NK-92 treated with Interleukin-12 subunit alpha and Interleukin-12 subunit beta, amount 100 ng/mL, for 24 hours (cell line): ENCODE data around the gene EIF5A.
"Not testable (repeated sequence)": the region's sequence is repeated elsewhere in the genome, so short reads cannot be mapped to it uniquely, and the experiment has no call there.

Experiments used
- DNase-seq: peaks from one replicate; lab custom pipeline; 2025; lab: John Stamatoyannopoulos, UW

The EIF5A gene

DNA sequence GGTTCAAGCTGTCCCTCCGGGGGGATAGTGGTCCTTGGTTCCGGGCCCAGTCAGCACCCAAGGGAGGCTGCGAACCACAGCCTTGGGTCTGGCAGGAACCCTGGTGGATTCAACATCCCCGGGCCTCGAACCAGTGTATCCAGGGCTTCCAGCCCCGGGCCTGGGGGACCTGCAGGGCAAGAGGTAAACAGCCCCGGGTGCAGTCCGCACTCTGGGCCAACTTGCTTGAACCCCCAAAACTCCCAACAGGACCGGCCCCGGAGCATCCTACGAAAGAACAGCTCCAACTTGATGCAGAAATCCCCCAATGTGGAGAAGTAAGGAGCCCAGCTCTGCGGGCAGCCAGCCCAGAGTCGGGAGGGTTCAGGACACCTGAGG is 23.2 kb downstream of the EIF5A start:
- DNase-seq: no peak

DNA sequence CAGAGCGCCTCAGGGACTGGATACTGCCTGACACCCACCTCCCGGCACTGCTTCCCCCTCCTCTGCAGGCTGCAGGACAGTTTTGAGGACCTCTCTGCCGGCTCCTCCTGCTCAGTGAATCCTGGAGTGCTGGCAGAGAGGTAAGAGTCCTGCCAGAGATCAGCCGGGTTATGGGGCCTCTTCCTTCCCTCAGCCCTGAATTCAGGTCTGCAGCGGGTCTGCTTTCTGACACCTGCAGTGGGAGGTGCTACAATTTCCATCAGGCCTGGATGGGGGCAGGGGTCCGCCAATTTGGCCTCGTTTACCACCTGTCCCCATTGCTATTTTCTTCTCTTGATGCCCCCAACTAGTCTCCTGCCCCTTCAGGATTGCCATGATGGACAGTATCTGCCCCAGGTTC is 24.7 kb downstream of the EIF5A start:
- no peak for DNase-seq

DNA sequence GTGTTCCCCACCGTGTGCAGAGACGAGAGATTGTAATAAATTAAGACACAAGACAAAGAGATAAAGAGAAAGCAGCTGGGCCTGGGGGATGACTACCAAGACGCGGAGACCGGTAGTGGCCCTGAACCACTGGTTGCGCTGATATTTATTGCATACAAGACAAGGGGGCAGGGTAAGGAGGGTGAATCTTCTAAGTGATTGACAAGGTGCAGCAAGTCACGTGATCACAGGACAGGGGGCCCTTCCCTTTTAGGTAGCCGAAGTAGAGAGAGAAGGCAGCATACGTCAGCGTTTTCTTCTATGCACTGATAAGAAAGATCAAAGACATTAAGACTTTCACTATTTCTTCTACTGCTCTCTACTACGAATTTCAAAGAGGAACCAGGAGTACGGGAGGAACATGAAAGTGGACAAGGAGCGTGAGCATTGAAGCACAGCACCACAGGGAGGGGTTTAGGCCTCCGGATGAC is 25.2 kb downstream of the EIF5A start:
- not testable (repeated sequence) for DNase-seq

DNA sequence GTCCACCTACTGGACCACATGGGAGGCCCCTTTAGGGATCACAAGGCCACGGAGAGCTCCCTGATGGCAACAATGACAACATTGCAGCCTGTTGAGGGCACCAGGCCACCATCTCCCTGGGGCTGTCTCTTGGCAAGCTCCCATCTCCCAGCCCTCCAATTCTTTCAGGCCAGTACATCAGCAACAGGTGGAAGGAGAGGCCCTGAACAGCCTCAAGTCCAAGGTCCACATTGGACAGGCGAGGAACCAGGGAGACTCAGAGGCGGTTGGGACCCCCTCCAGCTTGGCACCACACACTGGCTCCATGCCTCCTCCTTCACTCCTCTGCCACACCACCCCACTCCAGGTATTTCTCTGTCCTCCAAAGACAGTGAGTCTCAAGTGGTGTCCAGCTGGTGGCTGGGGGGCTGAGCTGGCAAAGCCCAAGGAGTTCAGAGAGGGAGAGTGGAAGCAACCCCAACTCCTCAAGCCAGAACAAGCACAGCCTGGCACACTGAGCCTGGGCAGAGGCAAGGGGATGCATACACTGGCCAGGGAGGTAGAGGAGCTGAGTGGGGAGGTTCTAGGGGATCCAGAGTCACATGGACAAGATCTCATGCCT is 27.6 kb downstream of the EIF5A start:
- DNase-seq: no peak

DNA sequence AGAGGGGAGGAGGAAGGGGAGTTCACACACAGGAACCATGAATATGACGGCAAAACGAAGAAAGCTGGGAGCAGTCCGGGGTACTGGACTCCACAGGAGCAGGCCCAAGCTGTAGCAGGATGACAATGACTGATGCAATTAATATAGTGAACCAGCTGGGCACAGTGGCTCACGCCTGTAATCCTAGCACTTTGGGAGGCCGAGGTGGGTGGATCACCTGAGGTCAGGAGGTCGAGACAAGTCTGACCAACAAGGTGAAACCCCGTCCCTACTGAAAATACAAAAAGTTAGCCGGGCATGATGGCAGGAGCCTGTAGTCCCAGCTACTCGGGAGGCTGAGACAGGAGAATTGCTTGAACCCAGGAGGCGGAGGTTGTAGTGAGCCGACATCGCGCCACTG is 28.3 kb downstream of the EIF5A start:
- not testable (repeated sequence) for DNase-seq

DNA sequence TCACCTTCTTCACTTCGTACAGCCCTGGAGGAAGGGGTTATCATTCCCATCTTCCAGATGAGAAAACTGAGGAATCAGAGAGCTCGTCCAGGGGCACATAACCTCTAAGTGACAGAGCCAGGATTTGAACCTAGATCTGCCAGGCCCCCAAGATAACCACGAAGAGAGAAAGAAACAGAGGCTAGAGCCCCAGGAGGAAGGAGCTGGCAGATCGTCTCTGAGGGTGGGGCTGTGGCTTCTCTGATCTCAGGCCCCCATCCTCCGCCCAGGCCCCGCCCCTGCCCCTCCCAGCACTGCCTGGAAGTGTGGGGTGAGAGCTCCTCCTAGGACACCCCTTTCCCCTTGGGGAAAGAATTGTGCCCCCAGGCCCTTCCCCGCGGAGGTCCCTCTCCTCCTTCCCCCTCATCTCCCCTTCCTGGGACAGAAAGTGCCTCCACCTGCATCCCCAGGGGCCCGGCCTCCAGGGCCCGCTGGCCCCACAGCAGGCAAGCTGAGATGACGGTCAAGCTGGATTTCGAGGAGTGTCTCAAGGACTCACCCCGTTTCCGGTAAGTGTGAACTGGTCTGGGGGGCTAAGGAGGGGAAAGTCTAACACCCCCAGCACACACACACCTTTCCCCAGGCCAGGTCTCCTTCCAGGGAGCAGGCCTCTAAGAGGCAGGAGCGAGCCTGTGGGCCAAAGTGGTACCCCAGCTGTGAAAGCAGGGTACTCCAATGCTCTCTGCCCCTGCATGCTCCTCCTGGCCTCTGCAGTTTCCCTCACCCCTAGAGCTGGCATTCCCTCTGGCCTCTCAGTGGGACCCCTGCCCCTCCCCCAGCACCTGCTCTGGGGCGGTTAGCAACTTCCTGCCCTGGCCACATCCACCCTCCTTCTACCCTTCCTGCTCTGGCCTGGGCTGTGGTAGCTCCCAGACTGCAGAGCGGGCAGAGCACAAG is 29.1 kb downstream of the EIF5A start, which contains the start of gene ACAP1:
Gene ACAP1 (plus strand): TSS at position 290 of the 936 bp plus-strand sequence. CDS start 206 bp downstream, at position 496.
- DNase-seq: peak; percentile 46

DNA sequence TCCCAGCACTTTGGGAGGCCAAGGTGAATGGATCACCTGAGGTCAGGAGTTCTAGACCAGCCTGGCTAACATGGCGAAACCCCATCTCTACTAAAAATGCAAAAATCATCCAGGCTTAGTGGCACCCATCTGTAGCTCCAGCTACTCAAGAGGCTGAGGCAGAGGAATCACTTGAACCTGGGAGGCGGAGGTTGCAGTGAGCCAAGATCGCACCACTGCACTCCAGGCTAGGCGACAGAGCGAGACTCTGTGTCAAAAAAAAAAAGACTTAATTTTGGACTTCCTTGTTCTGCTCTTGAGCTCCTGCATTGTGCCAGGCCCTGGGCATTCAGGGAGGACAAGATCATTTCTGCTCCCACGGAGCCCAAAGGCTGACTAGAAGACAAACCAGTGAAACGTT is 30.2 kb downstream of the EIF5A start:
- DNase-seq: not testable (repeated sequence)

DNA sequence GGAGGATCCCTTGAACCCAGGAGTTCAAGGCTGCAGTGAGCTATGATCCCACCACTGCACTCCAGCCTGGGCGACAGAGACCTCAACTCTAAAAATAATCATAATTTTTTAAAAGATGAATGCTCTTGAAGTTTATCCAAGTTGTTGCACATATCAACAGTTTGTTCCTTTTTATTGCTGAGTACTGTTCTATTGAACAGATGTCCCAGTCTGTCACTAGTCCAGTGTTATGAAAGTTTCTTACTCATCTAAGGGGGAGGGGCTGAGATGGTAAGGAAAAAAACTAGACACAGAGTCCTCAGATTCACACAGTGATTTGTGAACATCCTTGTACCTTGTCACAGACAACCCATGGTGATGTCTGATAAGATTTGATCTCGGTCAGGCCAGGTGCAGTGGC is 32.8 kb downstream of the EIF5A start:
- no peak for DNase-seq

DNA sequence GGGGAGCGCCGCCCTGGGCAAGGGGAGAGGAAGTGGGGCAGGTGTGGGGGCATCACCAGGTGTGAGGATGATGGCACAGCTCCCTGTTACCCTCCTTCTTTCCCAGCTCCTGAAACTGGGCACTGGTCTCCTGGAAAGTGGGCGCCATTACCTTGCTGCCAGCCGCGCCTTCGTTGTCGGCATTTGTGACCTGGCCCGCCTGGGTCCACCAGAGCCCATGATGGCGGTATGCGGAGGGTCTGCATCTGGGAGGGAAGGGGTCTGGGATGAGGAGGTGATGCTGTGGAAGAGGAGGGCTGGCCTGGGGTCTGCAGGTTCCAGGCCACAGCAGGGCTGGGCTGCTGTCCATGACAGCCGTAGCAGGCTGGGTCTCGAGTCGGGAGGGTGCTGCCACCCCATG is 34.4 kb downstream of the EIF5A start:
- no peak for DNase-seq

DNA sequence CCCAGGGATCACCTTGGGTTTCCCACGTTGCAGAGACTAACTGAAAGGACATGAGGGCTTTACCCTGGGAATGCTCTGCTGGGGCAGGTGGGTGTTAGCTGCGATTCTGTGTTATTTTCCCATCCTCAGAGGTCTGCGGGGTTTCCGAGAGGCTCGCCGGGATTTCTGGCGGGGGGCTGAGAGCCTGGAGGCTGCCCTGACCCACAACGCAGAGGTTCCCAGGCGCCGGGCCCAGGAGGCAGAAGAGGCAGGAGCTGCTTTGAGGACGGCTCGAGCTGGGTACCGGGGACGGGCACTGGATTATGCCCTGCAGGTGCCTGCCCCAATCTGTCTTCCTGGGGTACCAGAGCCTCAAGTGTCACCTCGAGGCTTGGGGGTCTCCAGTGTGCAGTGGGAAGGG is 35.8 kb downstream of the EIF5A start:
- no peak for DNase-seq

DNA sequence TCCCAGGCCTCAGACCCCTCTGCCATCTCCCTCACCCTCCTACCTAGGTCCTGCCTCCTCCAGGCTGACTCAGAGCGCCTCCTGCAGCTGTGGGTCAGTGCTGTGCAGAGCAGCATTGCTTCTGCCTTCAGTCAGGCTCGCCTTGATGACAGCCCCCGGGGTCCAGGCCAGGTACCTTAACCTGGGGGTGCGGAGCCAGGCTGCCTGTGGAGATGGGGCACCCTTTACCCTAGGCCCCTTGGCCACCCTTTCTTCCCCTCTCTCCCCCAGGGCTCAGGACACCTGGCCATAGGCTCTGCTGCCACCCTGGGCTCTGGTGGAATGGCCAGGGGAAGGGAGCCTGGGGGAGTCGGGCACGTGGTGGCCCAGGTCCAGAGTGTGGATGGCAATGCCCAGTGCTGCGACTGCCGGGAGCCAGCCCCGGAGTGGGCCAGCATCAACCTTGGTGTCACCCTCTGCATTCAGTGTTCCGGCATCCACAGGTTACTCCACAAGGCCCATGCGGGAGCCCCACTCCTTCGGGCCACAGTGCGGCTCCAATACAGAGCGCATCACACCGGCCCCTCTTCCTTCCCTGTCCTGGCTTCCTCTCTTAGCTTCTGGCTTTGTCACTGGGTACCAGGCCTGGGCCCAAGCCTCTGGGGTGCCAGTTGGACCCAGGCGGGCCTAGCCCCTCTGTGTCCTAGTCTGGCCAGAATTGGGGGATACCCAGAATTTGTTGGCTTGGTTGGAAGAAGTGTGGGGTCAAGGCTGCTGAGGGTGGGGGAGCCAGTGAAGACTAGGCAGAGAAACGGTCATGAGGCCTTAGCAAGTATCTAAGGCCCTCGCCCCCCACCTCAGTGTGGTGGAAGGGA is 39.6 kb downstream of the EIF5A start:
- DNase-seq: no peak

DNA sequence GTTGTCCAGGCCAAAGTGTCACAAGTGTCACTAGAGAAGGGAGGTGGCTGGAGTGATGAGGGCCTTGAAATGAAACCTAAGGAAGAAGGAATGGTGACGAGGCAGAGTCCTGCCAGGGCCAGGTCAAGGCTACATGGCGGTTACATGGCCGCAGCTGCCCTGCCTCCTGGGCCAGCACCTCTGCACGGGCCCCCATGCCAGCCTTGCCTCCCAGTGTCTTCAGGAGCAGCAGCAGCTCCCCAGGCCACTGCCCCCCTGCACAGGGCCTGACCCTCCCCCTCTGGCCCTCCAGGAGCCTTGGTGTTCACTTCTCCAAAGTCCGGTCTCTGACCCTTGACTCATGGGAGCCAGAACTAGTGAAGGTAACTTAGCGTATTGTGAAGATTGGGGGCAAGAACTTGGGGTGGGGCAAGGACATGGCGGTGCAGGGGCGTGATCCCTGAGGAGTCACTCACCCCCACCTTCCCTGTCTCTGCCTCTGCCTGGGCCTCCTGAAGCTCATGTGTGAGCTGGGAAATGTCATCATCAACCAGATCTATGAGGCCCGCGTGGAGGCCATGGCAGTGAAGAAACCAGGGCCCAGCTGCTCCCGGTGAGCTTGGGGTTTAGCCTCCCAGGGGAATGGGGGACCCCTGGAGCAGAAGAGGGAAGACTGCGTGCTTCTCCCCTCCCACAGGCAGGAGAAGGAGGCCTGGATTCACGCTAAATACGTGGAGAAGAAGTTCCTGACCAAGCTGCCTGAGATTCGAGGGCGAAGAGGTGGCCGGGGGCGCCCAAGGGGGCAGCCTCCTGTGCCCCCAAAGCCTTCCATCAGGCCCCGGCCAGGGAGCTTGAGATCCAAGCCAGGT is 40.4 kb downstream of the EIF5A start:
- no peak for DNase-seq

DNA sequence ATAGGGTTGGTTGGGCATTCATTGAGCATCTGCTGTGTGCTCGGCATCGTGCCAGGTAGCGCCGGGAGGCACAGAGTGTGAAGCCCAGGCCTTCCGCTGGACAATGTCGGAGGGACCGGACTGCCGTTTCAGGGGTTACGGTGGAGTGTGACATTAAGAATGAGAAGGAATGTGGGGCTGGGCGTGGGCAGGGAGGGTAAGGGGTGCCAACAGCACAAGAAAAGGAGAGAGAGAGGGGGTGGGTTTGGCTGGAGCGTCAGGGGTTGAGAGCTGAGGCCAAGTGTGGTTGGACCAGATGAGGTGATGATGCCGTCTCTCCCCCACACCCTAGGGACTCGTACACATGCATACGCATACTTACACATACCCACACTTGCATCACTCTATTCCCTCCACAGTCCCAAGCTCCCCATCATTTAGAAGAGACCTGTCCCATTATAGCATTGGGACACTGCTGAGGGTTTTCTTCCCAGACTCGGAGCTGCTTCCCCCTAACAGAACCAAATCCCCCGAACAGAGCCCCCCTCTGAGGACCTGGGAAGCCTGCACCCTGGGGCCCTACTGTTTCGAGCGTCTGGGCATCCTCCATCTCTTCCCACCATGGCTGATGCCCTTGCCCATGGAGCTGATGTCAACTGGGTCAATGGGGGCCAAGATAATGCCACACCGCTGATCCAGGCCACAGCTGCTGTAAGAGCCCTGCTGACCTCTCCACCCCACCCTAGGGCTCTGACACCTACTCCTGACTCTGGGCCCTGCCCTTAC is 41.2 kb downstream of the EIF5A start:
- no peak for DNase-seq

DNA sequence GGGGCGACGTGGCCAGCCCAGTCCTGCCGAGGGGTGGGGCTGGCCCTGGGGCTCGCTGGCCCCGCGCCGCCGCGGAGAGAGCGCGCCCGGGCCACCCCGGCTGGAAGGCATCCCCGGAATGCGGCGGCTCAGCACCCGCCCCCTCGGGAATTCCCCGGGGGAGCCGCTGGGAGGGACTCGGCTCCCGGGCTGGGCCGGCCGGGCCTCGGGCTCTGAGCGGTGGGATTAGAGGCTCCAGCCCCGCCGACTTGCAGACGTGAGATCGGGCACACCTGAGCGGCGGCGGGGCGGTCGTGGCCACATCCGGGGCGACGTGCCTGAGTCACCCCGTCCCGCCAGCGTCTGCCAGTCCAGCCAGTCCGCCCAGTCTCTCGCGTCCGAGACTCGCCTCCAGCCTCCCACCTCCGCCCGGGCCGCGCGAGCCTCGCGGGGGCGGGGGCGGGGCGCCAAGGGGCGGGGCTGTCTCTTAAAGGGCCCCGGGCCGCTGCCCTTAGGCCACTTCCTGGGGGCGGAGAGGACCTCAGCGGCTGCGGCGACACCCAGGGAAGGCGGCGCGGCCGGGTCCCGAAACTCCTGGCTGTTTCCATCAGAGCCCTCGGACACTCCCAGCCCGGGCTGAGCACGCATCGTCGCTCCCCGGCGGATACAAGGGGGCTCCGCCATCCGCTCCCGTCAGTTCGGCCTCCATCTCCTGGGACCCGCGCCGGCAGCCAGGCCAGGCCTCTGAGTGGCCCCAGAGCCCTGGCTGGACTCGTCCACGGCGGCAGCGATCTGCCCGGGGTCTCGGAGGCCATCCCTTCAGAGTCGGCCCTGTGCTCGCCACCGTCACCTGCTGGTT is 44.5 kb downstream of the EIF5A start, which contains the start of gene KCTD11:
Gene KCTD11 (plus strand): TSS at position 498 of the 838 bp plus-strand sequence.
- no peak for DNase-seq

DNA sequence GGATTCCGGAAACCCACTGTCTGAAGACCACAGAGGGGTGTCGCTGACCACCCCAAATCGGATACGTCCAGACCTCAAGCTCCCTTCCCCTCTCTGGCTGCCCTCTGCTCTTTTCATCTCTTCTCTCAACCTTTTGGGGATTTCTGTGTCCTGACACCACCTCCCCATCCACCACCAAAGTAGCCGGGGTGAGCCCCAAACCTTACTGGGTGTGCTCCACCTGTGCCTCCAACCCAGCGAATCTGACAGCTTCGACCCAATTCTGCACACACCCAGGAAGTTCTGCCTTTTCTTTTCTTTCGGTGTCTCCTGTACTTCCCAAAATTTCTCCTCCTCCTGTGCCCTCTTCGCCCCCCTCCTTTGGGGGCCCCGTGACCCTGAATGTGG is 45.1 kb downstream of the EIF5A start:
- DNase-seq: no peak

DNA sequence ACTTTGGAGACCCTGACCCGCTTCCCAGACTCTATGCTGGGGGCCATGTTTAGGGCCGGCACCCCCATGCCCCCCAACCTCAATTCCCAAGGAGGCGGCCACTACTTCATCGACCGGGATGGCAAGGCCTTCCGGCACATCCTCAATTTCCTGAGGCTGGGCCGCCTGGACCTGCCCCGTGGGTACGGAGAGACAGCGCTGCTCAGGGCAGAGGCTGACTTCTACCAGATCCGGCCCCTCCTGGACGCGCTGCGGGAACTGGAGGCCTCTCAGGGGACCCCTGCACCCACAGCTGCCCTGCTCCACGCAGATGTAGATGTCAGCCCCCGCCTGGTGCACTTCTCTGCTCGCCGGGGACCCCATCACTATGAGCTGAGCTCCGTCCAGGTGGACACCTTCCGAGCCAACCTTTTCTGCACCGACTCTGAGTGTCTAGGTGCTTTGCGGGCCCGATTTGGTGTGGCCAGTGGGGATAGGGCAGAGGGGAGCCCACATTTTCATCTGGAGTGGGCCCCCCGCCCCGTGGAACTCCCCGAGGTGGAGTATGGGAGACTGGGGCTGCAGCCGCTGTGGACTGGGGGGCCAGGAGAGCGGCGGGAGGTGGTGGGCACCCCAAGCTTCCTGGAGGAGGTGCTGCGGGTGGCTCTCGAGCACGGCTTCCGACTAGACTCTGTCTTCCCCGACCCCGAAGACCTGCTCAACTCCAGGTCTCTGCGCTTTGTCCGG is 45.6 kb downstream of the EIF5A start:
- no peak for DNase-seq

DNA sequence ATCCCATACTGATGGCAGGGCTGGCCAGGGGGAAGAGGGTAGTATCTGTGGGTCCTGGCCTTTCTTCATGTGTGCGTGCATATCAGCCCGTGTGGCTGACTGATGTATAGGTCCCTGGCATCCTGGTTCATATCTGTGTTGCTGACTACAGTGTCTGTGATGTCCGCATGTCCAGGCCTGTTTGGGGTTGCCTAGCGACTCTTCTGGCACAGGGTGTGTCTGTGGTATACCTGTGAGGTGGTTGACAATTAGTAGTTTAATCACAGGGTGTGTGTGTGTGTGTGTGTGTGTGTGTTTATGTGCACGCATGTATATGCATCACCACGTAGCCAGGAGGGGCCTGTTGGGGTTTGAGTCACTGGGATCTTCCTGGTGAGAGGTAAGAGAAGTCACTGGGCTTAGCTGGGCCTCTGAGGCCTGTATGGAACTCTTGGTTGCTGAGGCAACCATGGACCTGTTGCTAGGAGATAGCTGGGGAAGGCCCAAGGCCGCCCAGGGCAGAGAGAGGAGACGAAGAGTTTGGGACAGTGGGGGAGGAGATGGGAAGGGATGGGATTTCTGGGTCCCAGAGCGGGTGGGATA is 46.9 kb downstream of the EIF5A start:
- DNase-seq: no peak

DNA sequence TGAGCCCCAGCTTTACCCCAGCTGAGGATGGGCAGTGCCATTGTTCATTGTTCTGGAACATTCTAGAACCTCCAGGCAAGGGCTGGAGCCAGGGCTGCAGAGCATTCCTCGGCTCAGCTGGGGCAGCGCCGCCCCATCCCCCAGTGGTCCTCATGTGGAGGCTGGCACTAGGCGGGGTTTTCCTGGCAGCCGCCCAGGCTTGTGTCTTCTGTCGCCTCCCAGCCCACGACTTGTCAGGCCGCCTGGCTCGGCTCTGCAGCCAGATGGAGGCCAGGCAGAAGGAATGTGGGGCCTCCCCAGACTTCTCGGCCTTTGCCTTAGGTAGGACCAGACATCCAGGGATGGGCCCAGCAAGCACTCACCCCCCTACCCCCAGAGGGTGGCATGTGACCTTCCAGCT is 47.6 kb downstream of the EIF5A start, which contains the start of gene TMEM95:
Gene TMEM95 (plus strand): TSS at position 104 of the 400 bp plus-strand sequence. CDS start 49 bp downstream, at position 153.
- no peak for DNase-seq
